GM10248 (cell line): Measurements from ENCODE around the gene TMEM132A.

ENCODE experiments used
- CTCF ChIA-PET: fragments of 300-600 bp; sonication (Branson Sonifier 250); formaldehyde crosslinking; extraction: SDS; loops from one replicate; lab custom pipeline; 2021; ENCODE audit warnings: antibody characterized with exemption; lab: Yijun Ruan, JAX
- POLR2A ChIA-PET: fragments of 350-650 bp; sonication (Branson Sonifier 250); formaldehyde crosslinking; extraction: SDS; loops from one replicate; lab custom pipeline; 2020; ENCODE audit warnings: antibody characterized with exemption; lab: Yijun Ruan, JAX
- DNase-seq: peaks from one replicate; pipeline ENCODE4 v3.0.0; 2012; ENCODE audit errors: extremely low spot score
- CTCF ChIP-seq: IDR thresholded peaks from 2 replicates; pipeline ENCODE4 v1.5.1; 2012; ENCODE audit warnings: mild to moderate bottlenecking, low read depth; ENCODE audit errors: extremely low read depth, missing control alignments, control extremely low read depth

The TMEM132A gene

GRCh38 chr11:60929764-60930163 is 5.5 kb downstream of the TMEM132A start:
- ChIA-PET POLR2A (interaction anchor here (0.6 to 1.9 kb wide), 2 partner anchors 16 to 90 kb away, joined by 4 to 5 read pairs; partner anchors contain the start of gene TMEM109), CTCF (interaction anchor here (0.9 to 1.7 kb wide), 5 partner anchors 11 to 365 kb away, joined by 3 to 5 read pairs (median 3); partner anchors contain the start of gene VWCE)
- DNase-seq, result no peak
- TF ChIP-seq CTCF, result no peak

GRCh38 chr11:60930394-60930793 is 6.1 kb downstream of the TMEM132A start:
- no peak for DNase-seq
- ChIA-PET CTCF (interaction anchor here (1.0 to 1.7 kb wide), 2 partner anchors 11 to 15 kb away, joined by 3 to 5 read pairs; no protein-coding TSS in a partner anchor), POLR2A (interaction anchor here (1.9 kb wide), 1 partner anchor 16 kb away, joined by 5 read pairs; the partner anchor contains the start of gene TMEM109)
- no peak for TF ChIP-seq CTCF

- TF ChIP-seq CTCF, result no peak
- CTCF ChIA-PET, result interaction anchor here (1.1 to 2.1 kb wide), 5 partner anchors 9 to 101 kb away, joined by 4 to 7 read pairs (median 5); partner anchors contain the start of gene TMEM109
- no peak for DNase-seq
- POLR2A ChIA-PET, result no interaction called here
Observed at GRCh38 chr11:60931917-60932316, 7.7 kb downstream of the TMEM132A start.

GRCh38 chr11:60932605-60933356 is 8.5 kb downstream of the TMEM132A start:
- no peak for TF ChIP-seq CTCF
- ChIA-PET CTCF (interaction anchor here (1.1 to 2.1 kb wide), 6 partner anchors 8 to 101 kb away, joined by 4 to 7 read pairs (median 5); partner anchors contain the start of gene TMEM109), POLR2A (no interaction called here)
- DNase-seq, result no peak

- ChIA-PET POLR2A (no interaction called here), CTCF (interaction anchor here (1.4 to 2.1 kb wide), 4 partner anchors 16 to 102 kb away, joined by 4 to 7 read pairs (median 5); no protein-coding TSS in a partner anchor)
- TF ChIP-seq CTCF, result no peak
- no peak for DNase-seq
Observed at GRCh38 chr11:60933416-60934123, 9.3 kb downstream of the TMEM132A start.

GRCh38 chr11:60934124-60934789 is 10.0 kb downstream of the TMEM132A start:
- CTCF ChIA-PET, result interaction anchor here (1.2 to 1.5 kb wide), 3 partner anchors 16 to 104 kb away, joined by 3 to 6 read pairs (median 4); no protein-coding TSS in a partner anchor

More at GRCh38 chr11:60934124-60934789, 10.0 kb downstream of the TMEM132A start:
- TF ChIP-seq CTCF, result no peak
- DNase-seq, result no peak
- POLR2A ChIA-PET, result interaction anchor here (0.5 kb wide), 1 partner anchor 16 kb away, joined by 3 read pairs; no protein-coding TSS in a partner anchor
